Measurements from ENCODE around the gene ZXDC.

- TF ChIP-seq POLR2A (IDR thresholded peaks at IDR 0.05; ENCODE audit: low read depth, low read length) (no peak), POLR2AphosphoS5 (IDR thresholded peaks at IDR 0.05; ENCODE audit: insufficient read depth, low read depth, low read length) (no peak), EZH2 (IDR thresholded peaks at IDR 0.05; ENCODE audit: borderline replicate concordance, low read depth, low read length, severe bottlenecking) (no peak)
- TF ChIP-seq, protein P1, sequence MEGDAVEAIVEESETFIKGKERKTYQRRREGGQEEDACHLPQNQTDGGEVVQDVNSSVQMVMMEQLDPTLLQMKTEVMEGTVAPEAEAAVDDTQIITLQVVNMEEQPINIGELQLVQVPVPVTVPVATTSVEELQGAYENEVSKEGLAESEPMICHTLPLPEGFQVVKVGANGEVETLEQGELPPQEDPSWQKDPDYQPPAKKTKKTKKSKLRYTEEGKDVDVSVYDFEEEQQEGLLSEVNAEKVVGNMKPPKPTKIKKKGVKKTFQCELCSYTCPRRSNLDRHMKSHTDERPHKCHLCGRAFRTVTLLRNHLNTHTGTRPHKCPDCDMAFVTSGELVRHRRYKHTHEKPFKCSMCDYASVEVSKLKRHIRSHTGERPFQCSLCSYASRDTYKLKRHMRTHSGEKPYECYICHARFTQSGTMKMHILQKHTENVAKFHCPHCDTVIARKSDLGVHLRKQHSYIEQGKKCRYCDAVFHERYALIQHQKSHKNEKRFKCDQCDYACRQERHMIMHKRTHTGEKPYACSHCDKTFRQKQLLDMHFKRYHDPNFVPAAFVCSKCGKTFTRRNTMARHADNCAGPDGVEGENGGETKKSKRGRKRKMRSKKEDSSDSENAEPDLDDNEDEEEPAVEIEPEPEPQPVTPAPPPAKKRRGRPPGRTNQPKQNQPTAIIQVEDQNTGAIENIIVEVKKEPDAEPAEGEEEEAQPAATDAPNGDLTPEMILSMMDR (IDR thresholded peaks at IDR 0.05; ENCODE audit: extremely low read depth in 1 of 2, insufficient read depth in 1 of 2, low read depth in 1 of 2, low read length in 2 of 2): no peak
Observed at GRCh38 chr3:126523745-126524428, 48.2 kb upstream of the ZXDC start, which contains the start of gene CHST13.

All from endothelial cell of umbilical vein (primary cell).